GM19328 (cell line): ENCODE results near the gene ANKRD40CL.
"Not testable (repeated sequence)": the region's sequence is repeated elsewhere in the genome, so short reads cannot be mapped to it uniquely, and the experiment has no call there.

Source experiments
- ATAC-seq: cut with Tn5 transposase; IDR thresholded peaks from one replicate; pipeline ENCODE4 v1.9.1; 2021; ENCODE audit warnings: mild to moderate bottlenecking, moderate library complexity; ENCODE audit not compliant: unreplicated experiment

ANKRD40CL gene

DNA sequence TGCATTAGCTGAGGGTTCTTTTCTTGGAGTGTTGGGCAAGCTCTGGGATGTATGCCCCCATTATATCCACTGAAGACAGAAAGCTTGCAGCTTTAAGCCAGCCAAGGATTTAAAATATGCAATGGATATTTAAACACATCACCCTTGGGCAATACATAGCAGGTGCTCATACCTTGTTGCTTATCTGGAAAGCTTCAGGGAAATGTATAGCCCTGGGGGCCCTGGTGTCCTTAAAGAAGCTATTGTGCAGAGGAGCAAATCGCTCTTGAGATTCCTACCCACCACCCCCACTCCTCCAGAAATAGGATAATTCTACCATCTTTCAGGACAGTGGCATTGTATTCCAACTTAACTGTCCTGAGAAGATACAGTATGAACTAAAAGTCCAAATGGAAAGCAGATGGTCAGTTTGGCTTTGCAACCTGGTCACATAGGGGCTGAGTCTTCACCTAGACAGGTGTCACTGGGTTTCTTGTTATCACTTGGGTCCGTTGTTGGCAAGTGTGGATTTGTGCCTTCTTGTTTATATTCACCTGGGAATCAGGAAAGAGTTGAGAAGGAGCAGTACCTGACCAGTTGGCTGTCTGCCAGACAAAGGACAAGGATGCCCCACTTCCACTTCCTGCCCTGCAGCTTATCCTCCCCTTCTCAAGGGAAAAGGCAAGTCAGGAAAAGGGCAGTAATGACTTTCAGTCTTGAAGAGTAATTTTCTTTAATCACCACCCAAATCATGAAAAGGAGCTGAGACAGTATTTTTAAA is 3.4 kb downstream of the ANKRD40CL start:
- no peak for ATAC-seq

GRCh38 chr17:50762177-50762576 is 5.1 kb downstream of the ANKRD40CL start:
- ATAC-seq, result no peak

DNA sequence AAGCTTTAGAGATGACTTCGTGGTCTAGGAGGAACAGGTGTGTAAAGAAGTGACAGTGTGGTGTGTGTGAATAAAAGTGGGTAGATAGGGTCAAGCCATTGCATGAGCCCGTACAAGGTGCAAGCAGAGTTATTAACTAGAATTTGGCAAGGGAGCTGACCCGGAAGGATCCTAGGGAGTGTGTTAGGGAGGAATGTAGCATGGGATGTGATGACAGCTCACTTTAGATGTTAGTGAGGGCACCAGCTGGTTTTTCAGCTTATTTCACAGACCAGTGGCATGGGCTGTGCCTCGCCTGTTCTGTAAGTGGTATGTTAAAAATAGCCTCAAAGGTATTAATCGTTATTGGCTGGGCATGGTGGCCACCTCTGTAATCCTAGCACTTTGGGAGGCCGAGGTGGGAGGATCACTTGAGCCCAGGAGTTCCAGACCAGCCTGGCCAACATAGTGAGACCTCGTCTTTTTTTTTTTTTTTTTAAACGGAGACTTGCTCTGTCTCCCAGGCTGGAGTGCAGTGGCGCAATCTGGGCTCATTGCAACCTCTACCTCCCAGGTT is 8.3 kb downstream of the ANKRD40CL start:
- no peak for ATAC-seq

GRCh38 chr17:50758524-50758923 is 8.8 kb downstream of the ANKRD40CL start:
- no peak for ATAC-seq

DNA sequence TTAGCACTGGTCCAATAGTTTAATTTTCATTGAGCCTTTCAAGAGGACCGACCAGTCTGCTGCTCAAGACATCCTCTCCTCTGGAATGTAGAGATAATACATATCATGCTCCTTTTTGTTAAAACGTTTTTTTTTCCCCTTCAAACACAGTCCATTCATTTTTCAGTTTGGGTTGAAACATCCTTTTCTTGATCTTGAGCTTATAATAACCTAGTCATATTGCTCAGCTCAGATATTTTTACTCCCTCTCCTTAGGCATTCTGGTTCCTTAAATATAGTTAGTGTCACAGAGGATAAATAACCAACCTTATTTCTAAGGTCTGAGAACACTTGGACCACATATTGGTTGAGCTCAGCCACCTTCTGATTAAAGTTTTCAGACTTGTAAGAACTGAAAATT is 12.8 kb downstream of the ANKRD40CL start:
- no peak for ATAC-seq

DNA sequence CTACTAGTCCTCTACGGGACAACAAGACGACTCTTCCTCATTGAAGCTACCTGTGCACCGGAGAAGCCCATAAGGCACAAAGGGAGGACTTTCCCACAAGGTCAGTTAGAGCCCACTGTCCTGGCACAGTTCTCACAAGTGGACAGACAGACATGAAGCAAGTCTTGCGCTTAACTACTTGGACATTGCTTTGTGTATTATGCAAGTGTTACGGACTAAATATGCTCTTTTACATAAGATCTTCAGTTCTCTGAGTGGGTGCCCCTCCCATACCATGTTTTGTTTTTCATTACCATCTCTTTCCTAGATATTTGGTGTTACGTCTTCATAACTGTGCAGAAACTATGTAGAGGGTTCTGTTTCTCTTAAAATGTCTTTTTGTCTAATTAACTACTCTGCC is 18.1 kb downstream of the ANKRD40CL start:
- no peak for ATAC-seq

- no peak for ATAC-seq
Observed at GRCh38 chr17:50745631-50746030, 21.7 kb downstream of the ANKRD40CL start.

DNA sequence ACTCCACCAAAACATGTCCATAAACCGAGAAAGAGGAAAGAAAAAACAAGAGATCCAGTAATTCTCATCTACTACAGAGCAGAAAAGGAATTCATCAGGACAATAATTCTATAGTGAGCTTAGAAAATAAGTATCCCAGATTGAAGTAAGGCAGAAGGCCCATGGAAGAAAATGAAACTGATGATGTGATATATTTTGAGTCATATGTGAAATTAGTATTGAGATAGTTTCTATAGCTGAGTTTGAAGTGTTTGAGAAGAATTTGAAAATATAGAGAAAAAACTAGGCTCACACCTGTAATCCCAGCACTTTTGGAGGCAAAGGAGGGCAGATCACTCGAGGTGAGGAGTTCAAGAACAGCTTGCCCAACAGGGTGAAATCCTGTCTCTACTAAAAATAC is 28.2 kb downstream of the ANKRD40CL start:
- no peak for ATAC-seq

GRCh38 chr17:50737118-50737698 is 30.1 kb downstream of the ANKRD40CL start:
- no peak for ATAC-seq

GRCh38 chr17:50735287-50735686 is 32.0 kb downstream of the ANKRD40CL start:
- no peak for ATAC-seq

DNA sequence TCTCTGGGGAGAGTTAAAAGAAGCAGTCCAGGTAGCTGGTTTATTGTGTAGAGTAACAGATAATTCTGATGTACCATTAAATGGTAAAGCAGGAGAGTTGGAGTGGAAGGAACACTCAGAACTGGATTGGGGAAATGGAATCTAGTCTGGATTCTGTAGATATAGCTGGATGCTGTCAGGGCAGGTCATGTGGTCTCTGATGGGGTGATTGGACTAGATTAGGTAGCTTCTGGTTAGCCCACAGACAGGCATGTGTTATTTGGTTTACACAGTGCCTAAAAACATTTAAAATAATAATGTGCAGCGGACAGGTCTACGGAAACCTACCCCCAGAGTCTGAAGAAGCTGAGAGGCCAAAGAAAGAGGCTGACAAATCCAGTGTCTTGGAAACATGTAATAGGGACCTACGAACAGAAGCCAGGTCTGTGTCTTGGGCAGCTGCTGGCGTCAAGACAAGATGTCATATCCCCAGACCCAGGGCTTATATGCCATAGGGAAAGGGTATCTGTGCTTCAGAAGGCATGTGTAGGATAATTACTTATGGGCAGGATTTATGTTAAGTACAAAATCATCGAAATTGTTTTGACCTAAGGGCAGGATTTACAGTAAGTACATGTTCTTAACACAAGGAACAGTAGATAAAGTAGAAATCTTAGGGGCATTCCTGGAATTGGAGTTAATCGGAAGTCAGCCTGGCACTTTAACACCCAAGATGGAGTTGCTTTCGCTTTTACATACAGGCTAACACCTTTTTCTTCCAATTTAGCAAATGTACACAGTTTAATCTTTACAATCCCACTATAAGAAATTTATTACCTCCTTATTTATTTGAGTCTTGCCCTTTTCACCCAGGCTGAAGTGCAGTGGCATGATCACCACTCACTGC is 35.5 kb downstream of the ANKRD40CL start:
- ATAC-seq, result no peak

- ATAC-seq, result no peak
Observed at GRCh38 chr17:50728881-50729765, 38.2 kb downstream of the ANKRD40CL start.

DNA sequence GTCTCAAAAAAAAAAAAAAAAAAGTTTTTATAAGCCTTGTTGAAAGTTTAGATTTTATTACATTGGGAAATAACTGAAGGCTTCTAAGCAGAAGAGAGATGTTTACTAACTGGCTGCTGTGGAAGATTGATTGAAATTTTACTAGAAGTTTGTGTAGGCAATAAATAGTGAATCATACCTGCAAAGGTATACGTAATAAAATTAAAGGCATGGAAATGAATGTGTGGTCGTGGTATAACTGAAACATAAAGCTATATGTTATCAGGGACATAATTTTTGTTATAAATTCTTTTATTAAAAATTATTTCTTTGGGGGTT is 39.2 kb downstream of the ANKRD40CL start:
- no peak for ATAC-seq

DNA sequence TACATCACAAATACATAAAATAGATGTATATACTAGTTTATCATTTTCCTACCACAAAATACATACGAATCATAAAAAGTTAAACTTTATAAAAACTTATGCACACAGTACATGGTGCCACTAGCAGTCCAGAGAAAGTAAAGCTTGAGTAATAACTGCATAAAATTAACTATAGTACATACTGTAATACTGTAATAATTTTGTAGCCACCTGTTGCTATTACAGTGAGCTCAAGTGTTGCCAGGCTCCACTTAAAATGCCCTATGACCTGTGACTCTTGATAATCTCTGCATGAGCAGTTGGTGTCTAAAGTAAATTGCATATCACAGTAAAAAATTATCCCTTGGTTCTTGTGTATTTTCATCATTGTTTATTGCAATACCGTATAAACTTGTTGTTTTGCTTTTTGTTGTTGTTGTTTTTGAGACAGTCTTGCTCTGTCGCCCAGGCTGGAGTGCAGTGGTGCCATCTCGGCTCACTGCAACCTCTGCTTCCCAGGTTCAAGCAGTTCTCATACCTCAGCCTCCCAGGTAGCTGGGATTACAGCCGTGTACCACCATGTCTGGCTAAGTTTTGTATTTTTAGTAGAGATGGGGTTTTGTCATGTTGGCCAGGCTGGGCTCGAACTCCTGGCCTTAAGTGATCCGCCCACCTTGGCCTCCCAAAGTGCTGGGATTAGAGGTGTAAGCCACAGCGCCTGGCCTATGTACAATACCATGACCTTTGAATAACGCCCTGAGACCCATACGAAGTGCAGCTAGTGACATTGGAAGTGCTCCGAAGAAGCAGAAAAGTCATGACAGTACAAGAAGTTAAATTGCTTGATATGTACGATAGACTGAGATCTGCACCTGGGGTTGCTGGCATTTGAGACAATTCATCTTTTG is 41.3 kb downstream of the ANKRD40CL start:
- ATAC-seq, result no peak

DNA sequence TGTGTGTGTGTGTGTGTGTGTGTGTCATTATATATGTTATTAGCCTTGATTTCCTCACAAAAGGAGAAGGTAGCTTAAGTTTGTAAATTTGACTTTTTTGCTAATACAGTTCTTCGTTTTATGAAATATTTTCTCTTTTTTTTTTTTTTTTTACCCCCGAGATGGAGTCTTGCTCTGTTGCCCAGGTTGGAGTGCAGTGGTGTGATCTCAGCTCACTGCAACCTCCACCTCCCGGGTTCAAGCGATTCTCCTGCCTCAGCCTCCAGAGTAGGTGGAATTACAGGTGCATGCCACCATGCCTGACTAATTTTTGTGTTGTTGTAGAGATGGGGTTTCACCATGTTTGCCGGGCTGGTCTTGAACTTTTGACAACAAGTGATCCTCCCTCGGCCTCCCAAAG is 42.7 kb downstream of the ANKRD40CL start:
- ATAC-seq, result not testable (repeated sequence)

DNA sequence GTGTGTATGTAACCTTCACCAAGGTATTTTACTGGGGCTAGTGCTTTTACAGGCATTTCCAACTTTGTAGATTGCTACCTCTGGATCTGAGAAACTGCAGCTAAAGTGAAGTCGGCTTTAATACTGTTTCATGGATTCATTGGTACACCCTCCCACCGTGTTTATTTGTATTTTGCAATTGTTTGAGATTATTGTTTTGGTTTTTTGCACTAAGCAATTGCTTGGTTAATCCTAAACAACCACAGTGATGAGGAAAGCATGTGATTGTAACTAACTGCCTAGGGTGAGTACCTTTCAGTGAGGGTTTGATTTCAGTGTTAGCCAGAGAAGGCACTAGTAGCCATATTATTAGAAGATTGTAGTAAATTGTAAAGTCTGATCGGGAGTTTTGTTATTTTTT is 44.6 kb downstream of the ANKRD40CL start:
- no peak for ATAC-seq

DNA sequence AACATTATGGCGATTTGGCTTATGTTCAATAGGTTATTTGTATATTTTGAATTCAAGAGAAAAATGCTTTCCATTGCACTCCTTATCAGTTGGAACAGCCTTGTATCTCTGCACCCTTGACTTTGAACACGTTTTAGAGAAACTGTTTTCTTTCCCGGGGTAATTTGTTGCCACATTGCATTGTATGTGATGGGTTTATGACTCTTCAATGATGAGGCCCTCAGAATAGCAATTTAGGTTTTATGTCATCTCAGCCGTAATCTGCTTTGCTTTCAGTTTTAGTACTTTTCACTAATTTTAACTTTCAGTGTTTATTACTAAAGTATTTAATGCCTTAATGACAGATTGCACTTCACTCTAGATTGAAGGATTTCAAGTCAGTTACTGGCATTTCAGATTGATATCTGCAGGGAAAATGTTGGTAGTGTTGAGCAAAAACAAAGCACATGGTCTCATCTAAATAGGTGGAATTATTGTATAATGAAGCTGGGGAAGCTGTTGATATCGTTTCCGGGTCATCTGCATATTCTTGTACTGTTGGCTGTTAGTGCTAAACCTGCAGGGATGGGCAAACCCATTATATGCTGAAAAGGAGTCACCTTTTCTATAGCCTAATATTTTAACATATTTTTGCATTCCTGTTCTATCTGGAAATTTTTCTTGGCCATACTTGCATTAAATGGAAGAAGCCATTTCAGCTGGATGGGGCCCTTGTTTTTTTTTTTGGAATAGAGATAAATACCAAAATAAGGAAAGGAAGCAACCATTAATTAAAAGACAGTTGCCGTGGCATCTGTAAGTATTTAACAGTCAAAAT is 45.9 kb downstream of the ANKRD40CL start:
- no peak for ATAC-seq

GRCh38 chr17:50719924-50720794 is 47.2 kb downstream of the ANKRD40CL start:
- no peak for ATAC-seq
